ENCODE results near the gene LRRIQ1.
A peak's percentile ranks its signal among the peaks of the same experiment; 100 is the strongest.

LRRIQ1 gene

DNA sequence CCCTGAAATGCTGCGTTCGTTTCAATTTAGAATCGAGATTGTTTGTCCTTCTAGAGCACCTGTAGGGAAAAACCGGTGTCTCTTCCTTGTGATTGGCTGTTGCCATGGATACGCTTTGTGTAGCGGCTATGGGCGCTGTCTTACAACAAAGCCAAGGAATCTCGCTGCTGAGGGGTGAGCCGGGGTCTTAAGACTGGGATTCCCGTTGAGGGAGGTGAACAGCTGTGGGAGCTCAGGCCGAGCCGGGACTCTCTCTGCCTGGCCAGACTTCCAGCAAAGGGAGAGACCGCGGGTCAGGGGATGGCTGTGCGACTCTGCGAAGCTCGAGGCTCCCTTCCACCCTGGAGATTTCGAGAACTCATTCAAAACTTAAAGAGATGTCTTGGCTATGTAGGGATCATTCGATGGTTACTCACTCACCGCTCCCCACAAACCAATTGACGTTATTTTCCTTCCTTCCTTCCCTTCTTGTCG lies at the start of gene LRRIQ1, which contains the start of gene TSPAN19:
Gene LRRIQ1 (plus strand): TSS at position 118 of the 474 bp plus-strand sequence. CDS start 1,826 bp downstream, outside the sequence.
Gene TSPAN19 (minus strand): TSS at position 44 of the 474 bp plus-strand sequence. CDS start 6,331 bp downstream, outside the sequence.
- Histone ChIP-seq H3K27me3 (ENCODE audit: low read depth, low read length) (no peaks in the 10 kb centered on the region), H3K9me3 (ENCODE audit: insufficient read depth, low read length) (no peaks in the 10 kb centered on the region), H3K9ac (ENCODE audit: low read length) (no peak within 1 kb of the TSS), H3K36me3 (replicated peaks; ENCODE audit: low read depth, low read length) (no peaks in the 10 kb centered on the region), H3K4me2 (ENCODE audit: low read length) (no peak within 1 kb of the TSS), H3K79me2 (ENCODE audit: low read length) (no peaks in the 10 kb centered on the region), H3K27ac (ENCODE audit: low read length) (no peak within 1 kb of the TSS), H3K4me1 (ENCODE audit: low read length) (no peaks in the 10 kb centered on the region), H4K20me1 (ENCODE audit: insufficient read depth, low read length) (no peaks in the 10 kb centered on the region), H3K4me3 (ENCODE audit: low read length) (no peak within 1 kb of the TSS), H2AFZ (ENCODE audit: low read depth, low read length) (no peak within 1 kb of the TSS)
- TF ChIP-seq EZH2phosphoT487 (IDR thresholded peaks at IDR 0.05; ENCODE audit: low read depth) (no peak), CTCF (IDR thresholded peaks at IDR 0.05; ENCODE audit: low read depth, low read length) (no peak)

- Histone ChIP-seq H3K79me2 (ENCODE audit: low read length) (no peaks in the 10 kb centered on the region), H3K36me3 (replicated peaks; ENCODE audit: low read depth, low read length) (no peaks in the 10 kb centered on the region), H4K20me1 (ENCODE audit: insufficient read depth, low read length) (no peaks in the 10 kb centered on the region), H3K4me1 (ENCODE audit: low read length) (no peaks in the 10 kb centered on the region), H3K27ac (ENCODE audit: low read length) (no peak overlapping the region), H3K4me3 (ENCODE audit: low read length) (no peak overlapping the region), H3K9ac (ENCODE audit: low read length) (no peak overlapping the region), H3K27me3 (ENCODE audit: low read depth, low read length) (no peaks in the 10 kb centered on the region), H3K4me2 (ENCODE audit: low read length) (no peak overlapping the region), H3K9me3 (ENCODE audit: insufficient read depth, low read length) (no peaks in the 10 kb centered on the region), H2AFZ (ENCODE audit: low read depth, low read length) (0 out of 2 replicates have a peak overlapping the region, but pooled peaks have one; percentile 37)
- TF ChIP-seq CTCF (IDR thresholded peaks at IDR 0.05; ENCODE audit: low read depth, low read length), result no peak
- no peak for TF ChIP-seq EZH2phosphoT487 (IDR thresholded peaks at IDR 0.05; ENCODE audit: low read depth)
Measured at GRCh38 chr12:84986586-84986985, 49.6 kb upstream of the LRRIQ1 start.

GRCh38 chr12:84994426-84994825 lies 41.7 kb upstream of the LRRIQ1 start:
- Histone ChIP-seq H2AFZ (ENCODE audit: low read depth, low read length) (no peak overlapping the region), H3K4me1 (ENCODE audit: low read length) (no peaks in the 10 kb centered on the region), H3K79me2 (ENCODE audit: low read length) (no peaks in the 10 kb centered on the region), H4K20me1 (ENCODE audit: insufficient read depth, low read length) (no peaks in the 10 kb centered on the region), H3K9ac (ENCODE audit: low read length) (no peak overlapping the region), H3K4me3 (ENCODE audit: low read length) (no peak overlapping the region), H3K27ac (ENCODE audit: low read length) (no peak overlapping the region), H3K9me3 (ENCODE audit: insufficient read depth, low read length) (no peaks in the 10 kb centered on the region), H3K36me3 (replicated peaks; ENCODE audit: low read depth, low read length) (no peaks in the 10 kb centered on the region), H3K4me2 (ENCODE audit: low read length) (no peak overlapping the region), H3K27me3 (ENCODE audit: low read depth, low read length) (no peaks in the 10 kb centered on the region)
- TF ChIP-seq CTCF (IDR thresholded peaks at IDR 0.05; ENCODE audit: low read depth, low read length), result no peak
- no peak for TF ChIP-seq EZH2phosphoT487 (IDR thresholded peaks at IDR 0.05; ENCODE audit: low read depth)

GRCh38 chr12:84995641-84996040 lies 40.5 kb upstream of the LRRIQ1 start:
- TF ChIP-seq EZH2phosphoT487 (IDR thresholded peaks at IDR 0.05; ENCODE audit: low read depth) (no peak), CTCF (IDR thresholded peaks at IDR 0.05; ENCODE audit: low read depth, low read length) (no peak)
- Histone ChIP-seq H3K4me2 (ENCODE audit: low read length) (no peak overlapping the region), H2AFZ (ENCODE audit: low read depth, low read length) (peak overlapping the region; percentile 32; the same call in 1 of the 2 replicates)

More at GRCh38 chr12:84995641-84996040, 40.5 kb upstream of the LRRIQ1 start:
- H3K4me1 ChIP-seq (ENCODE audit: low read length), result no peaks in the 10 kb centered on the region
- H3K9me3 ChIP-seq (ENCODE audit: insufficient read depth, low read length), result no peaks in the 10 kb centered on the region
- H4K20me1 ChIP-seq (ENCODE audit: insufficient read depth, low read length), result no peaks in the 10 kb centered on the region
- H3K79me2 ChIP-seq (ENCODE audit: low read length), result no peaks in the 10 kb centered on the region
- H3K9ac ChIP-seq (ENCODE audit: low read length), result no peak overlapping the region
- no peaks in the 10 kb centered on the region for H3K27me3 ChIP-seq (ENCODE audit: low read depth, low read length)
- no peak overlapping the region for H3K27ac ChIP-seq (ENCODE audit: low read length)
- no peaks in the 10 kb centered on the region for H3K36me3 ChIP-seq (replicated peaks; ENCODE audit: low read depth, low read length)
- no peak overlapping the region for H3K4me3 ChIP-seq (ENCODE audit: low read length)
